WI38 (cell line): Measurements from ENCODE around the gene ZYG11B.

Experiments
- H3K4me3 ChIP-seq: 2 replicates; pipeline ENCODE4 v1.5.1; 2011; ENCODE audit warnings: low read depth, mild to moderate bottlenecking, control low read depth, low read length
- TF ChIP-seq, protein P1 (sequence below): IDR thresholded peaks from 2 replicates; pipeline ENCODE4 v1.5.1; 2012; ENCODE audit warnings: low read depth, mild to moderate bottlenecking, control low read depth, low read length

Gene ZYG11B

DNA sequence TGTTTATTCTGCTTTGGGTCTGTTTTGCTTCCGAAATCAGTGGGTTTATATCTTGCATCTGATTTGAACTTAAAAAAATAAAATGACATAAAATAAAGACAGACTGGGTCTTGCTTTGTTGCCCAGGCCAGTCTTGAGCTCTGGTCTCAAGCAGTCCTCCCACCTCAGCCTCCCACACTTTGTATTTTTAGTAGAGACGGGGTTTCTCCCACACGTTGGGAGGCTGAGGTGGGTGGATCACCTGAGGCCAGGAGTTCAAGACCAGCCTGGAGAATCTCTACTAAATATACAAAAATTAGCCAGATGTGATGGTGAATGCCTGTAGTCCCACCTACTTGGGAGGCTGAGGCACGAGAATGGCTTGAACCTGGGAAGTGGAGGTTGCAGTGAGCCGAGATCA, 122.2 kb downstream of the ZYG11B start:
- TF ChIP-seq, protein P1, sequence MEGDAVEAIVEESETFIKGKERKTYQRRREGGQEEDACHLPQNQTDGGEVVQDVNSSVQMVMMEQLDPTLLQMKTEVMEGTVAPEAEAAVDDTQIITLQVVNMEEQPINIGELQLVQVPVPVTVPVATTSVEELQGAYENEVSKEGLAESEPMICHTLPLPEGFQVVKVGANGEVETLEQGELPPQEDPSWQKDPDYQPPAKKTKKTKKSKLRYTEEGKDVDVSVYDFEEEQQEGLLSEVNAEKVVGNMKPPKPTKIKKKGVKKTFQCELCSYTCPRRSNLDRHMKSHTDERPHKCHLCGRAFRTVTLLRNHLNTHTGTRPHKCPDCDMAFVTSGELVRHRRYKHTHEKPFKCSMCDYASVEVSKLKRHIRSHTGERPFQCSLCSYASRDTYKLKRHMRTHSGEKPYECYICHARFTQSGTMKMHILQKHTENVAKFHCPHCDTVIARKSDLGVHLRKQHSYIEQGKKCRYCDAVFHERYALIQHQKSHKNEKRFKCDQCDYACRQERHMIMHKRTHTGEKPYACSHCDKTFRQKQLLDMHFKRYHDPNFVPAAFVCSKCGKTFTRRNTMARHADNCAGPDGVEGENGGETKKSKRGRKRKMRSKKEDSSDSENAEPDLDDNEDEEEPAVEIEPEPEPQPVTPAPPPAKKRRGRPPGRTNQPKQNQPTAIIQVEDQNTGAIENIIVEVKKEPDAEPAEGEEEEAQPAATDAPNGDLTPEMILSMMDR: no peak
- H3K4me3 ChIP-seq: no peak overlapping the region

GRCh38 chr1:52850951-52851350, 124.7 kb downstream of the ZYG11B start:
- TF ChIP-seq, protein P1: no peak
- H3K4me3 ChIP-seq: no peak overlapping the region

- TF ChIP-seq, protein P1: no peak
- H3K4me3 ChIP-seq: no peak overlapping the region
Observed at GRCh38 chr1:52852854-52853253, 126.6 kb downstream of the ZYG11B start.

GRCh38 chr1:52855584-52855983, 129.3 kb downstream of the ZYG11B start:
- TF ChIP-seq, protein P1: no peak
- no peak overlapping the region for H3K4me3 ChIP-seq

- TF ChIP-seq, protein P1: no peak
- H3K4me3 ChIP-seq: no peak overlapping the region
Observed at GRCh38 chr1:52856026-52856425, 129.8 kb downstream of the ZYG11B start.

DNA sequence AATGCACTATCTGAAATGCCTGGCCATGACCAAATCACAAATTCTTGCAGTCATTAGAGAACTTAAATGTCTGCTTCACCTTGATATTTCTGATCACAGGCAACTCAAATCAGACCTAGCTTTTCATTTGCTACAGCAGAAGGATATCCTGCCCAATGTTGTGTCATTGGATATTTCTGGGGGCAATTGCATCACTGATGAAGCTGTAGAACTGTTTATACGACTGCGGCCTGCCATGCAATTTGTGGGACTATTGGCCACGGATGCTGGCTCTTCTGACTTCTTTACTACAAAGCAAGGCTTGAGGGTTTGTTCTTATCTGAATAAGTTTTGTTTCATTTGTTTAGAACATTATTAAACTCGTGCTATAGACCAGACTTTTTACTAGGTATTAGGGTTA, 131.2 kb downstream of the ZYG11B start:
- TF ChIP-seq, protein P1: no peak
- no peak overlapping the region for H3K4me3 ChIP-seq

GRCh38 chr1:52862666-52863458, 136.6 kb downstream of the ZYG11B start:
- no peak overlapping the region for H3K4me3 ChIP-seq

More at GRCh38 chr1:52862666-52863458, 136.6 kb downstream of the ZYG11B start:
- TF ChIP-seq, protein P1: no peak
